Subcutaneous abdominal adipose tissue (tissue), 5 donors: ENCODE results near the gene CEND1.
A peak's percentile ranks its signal among the peaks of the same experiment; 100 is the strongest.
"Not testable (repeated sequence)": the region's sequence is repeated elsewhere in the genome, so short reads cannot be mapped to it uniquely, and the experiment has no call there.

Experiments
- H3K27ac ChIP-seq: one replicate; pipeline ENCODE4 v1.7.0; 2013; ENCODE audit warnings: low read depth, mild to moderate bottlenecking, inconsistent platforms, low read length, moderate library complexity
- H3K27me3 ChIP-seq, 5 donors: one replicate each; pipeline ENCODE4 v1.7.0; 2013; ENCODE audit warnings: low read length in 5 of 5, inconsistent platforms in 1 of 5; ENCODE audit not compliant: control insufficient read depth in 5 of 5, insufficient read depth in 4 of 5
- H3K36me3 ChIP-seq, 5 donors: one replicate each; pipeline ENCODE4 v1.7.0; 2013; ENCODE audit warnings: low read length in 5 of 5; ENCODE audit not compliant: control insufficient read depth in 5 of 5, insufficient read depth in 5 of 5
- H3K4me1 ChIP-seq, 5 donors: one replicate each; pipeline ENCODE4 v1.7.0; 2013; ENCODE audit warnings: low read length in 5 of 5, mild to moderate bottlenecking in 3 of 5, moderate library complexity in 1 of 5; ENCODE audit not compliant: control insufficient read depth in 5 of 5, insufficient read depth in 5 of 5
- H3K4me3 ChIP-seq, 5 donors: one replicate each; pipeline ENCODE4 v1.7.0; 2013; ENCODE audit warnings: low read length in 5 of 5, low read depth in 1 of 5
- H3K9ac ChIP-seq, 5 donors: one replicate each; pipeline ENCODE4 v1.7.0; 2013; ENCODE audit warnings: low read length in 5 of 5, mild to moderate bottlenecking in 4 of 5, moderate library complexity in 3 of 5
- H3K9me3 ChIP-seq, 5 donors: one replicate each; pipeline ENCODE4 v1.7.0; 2013; ENCODE audit warnings: low read length in 5 of 5; ENCODE audit not compliant: control insufficient read depth in 5 of 5
- donor health status: healthy.
- donor health status: healthy.
- donor health status: healthy.
- donor health status: healthy.
- donor health status: healthy.

The CEND1 gene

GRCh38 chr11:746289-747157 is 43.4 kb downstream of the CEND1 start:
- Histone ChIP-seq H3K27ac (peak overlapping the region; percentile 81), H3K36me3 (no peaks in the 10 kb centered on the region), H3K9me3 (no peaks in the 10 kb centered on the region), H3K4me3 (peak overlapping the region; percentile 61 to 83 (median 74)), H3K4me1 (peaks cover 0 to 42% (median 31%) of the 10 kb centered on the region in 5 donors), H3K9ac (peak overlapping the region; percentile 6 to 79 (median 73)), H3K27me3 (no peaks in the 10 kb centered on the region)

GRCh38 chr11:745428-745827 is 44.5 kb downstream of the CEND1 start:
- Histone ChIP-seq H3K9ac (no peak overlapping the region), H3K27ac (no peak overlapping the region), H3K27me3 (no peaks in the 10 kb centered on the region), H3K4me3 (no peak overlapping the region), H3K9me3 (no peaks in the 10 kb centered on the region), H3K4me1 (peaks cover 0 to 36% (median 31%) of the 10 kb centered on the region in 5 donors), H3K36me3 (no peaks in the 10 kb centered on the region)

- Histone ChIP-seq H3K4me1 (peaks cover 0 to 12% (median 8%) of the 10 kb centered on the region in 5 donors), H3K27ac (no peak overlapping the region), H3K36me3 (no peaks in the 10 kb centered on the region), H3K27me3 (peaks cover 0 to under 1% (median 0%) of the 10 kb centered on the region in 5 donors), H3K9me3 (no peaks in the 10 kb centered on the region), H3K4me3 (no peak overlapping the region), H3K9ac (no peak overlapping the region)
Observed at GRCh38 chr11:742571-743201, 47.2 kb downstream of the CEND1 start.

GRCh38 chr11:742156-742546 is 47.7 kb downstream of the CEND1 start:
- Histone ChIP-seq H3K9ac (no peak overlapping the region), H3K9me3 (no peaks in the 10 kb centered on the region), H3K27ac (no peak overlapping the region), H3K4me3 (no peak overlapping the region), H3K4me1 (peaks cover 0 to 13% (median 7%) of the 10 kb centered on the region in 5 donors), H3K27me3 (peaks cover 0 to 3% (median 0%) of the 10 kb centered on the region in 5 donors), H3K36me3 (no peaks in the 10 kb centered on the region)

- not testable (repeated sequence) for H3K9ac ChIP-seq, H3K27me3 ChIP-seq, H3K36me3 ChIP-seq, H3K4me1 ChIP-seq, H3K9me3 ChIP-seq, H3K27ac ChIP-seq, H3K4me3 ChIP-seq
Observed at GRCh38 chr11:737899-738298, 52.0 kb downstream of the CEND1 start.

- no peak overlapping the region for H3K27ac ChIP-seq
- no peaks in the 10 kb centered on the region for H3K36me3 ChIP-seq
- peaks cover 0 to 4% (median 0%) of the 10 kb centered on the region in 5 donors for H3K4me1 ChIP-seq
- peaks cover 0 to 5% (median 0%) of the 10 kb centered on the region in 5 donors for H3K27me3 ChIP-seq
- no peak overlapping the region for H3K4me3 ChIP-seq
- H3K9me3 ChIP-seq: no peaks in the 10 kb centered on the region
- H3K9ac ChIP-seq: no peak overlapping the region
Observed at GRCh38 chr11:737366-737765, 52.5 kb downstream of the CEND1 start.
